Keratinocyte (primary cell): ENCODE data around the gene AGRN. TPM values are rescaled to one million over a fixed set of nuclear protein-coding genes. Genes with fewer than 3 reads are reported as not detected.

ENCODE experiments used
- DNase-seq: peaks from one replicate; pipeline ENCODE4 v3.0.0-alpha.2; 2011; ENCODE audit warnings: low read depth, missing footprints, low spot score
- FAIRE-seq: peaks from 2 replicates; lab custom pipeline; 2011; peaks lifted over from hg19 to GRCh38; lab: Jason Lieb, UNC
- H2AFZ ChIP-seq: 2 replicates; pipeline ENCODE4 v1.6.0; 2012; ENCODE audit warnings: low read length, control low read depth, inconsistent platforms; ENCODE audit not compliant: control insufficient read depth
- H3K27ac ChIP-seq: 2 replicates; pipeline ENCODE4 v1.5.1; 2011; ENCODE audit warnings: low read length; ENCODE audit not compliant: control insufficient read depth, insufficient read depth
- H3K27me3 ChIP-seq: 3 replicates; pipeline ENCODE4 v1.6.0; 2011; ENCODE audit warnings: low read length; ENCODE audit not compliant: control insufficient read depth, insufficient read depth; ENCODE audit errors: extremely low read depth
- H3K36me3 ChIP-seq, 2 experiments: 2 replicates in 1 of 2; 3 replicates in 1 of 2; pipeline ENCODE4 v1.5.1; 2011; ENCODE audit warnings: low read length in 2 of 2, mild to moderate bottlenecking in 1 of 2; ENCODE audit not compliant: control insufficient read depth in 2 of 2, insufficient read depth in 2 of 2; ENCODE audit errors: extremely low read depth in 1 of 2
- H3K4me1 ChIP-seq: 3 replicates; pipeline ENCODE4 v1.5.1; 2011; ENCODE audit warnings: low read length; ENCODE audit not compliant: control insufficient read depth, insufficient read depth; ENCODE audit errors: extremely low read depth
- H3K4me2 ChIP-seq: 3 replicates; pipeline ENCODE4 v1.6.0; 2011; ENCODE audit warnings: low read depth, low read length; ENCODE audit not compliant: control insufficient read depth, insufficient read depth; ENCODE audit errors: extremely low read depth
- H3K4me3 ChIP-seq, 3 experiments: fragments of 200-600 bp in 1 of 3; sonication (generic) in 1 of 3; 2 replicates in 2 of 3; 3 replicates in 1 of 3; pipeline ENCODE4 v1.5.1; 2011 to 2016; ENCODE audit warnings: low read length in 3 of 3, mild to moderate bottlenecking in 3 of 3, control low read depth in 2 of 3, inconsistent platforms in 1 of 3, low read depth in 1 of 3, mixed read lengths in 1 of 3, mixed run types in 1 of 3, moderate library complexity in 1 of 3; ENCODE audit not compliant: control insufficient read depth in 2 of 3, insufficient read depth in 2 of 3; ENCODE audit errors: extremely low read depth in 1 of 3
- H3K79me2 ChIP-seq: 2 replicates; pipeline ENCODE4 v1.6.0; 2012; ENCODE audit warnings: low read length; ENCODE audit not compliant: control insufficient read depth, insufficient read depth
- H3K9ac ChIP-seq: 3 replicates; pipeline ENCODE4 v1.6.0; 2011; ENCODE audit warnings: low read length; ENCODE audit not compliant: control insufficient read depth, insufficient read depth; ENCODE audit errors: extremely low read depth
- H3K9me1 ChIP-seq: 3 replicates; pipeline ENCODE4 v1.6.0; 2011; ENCODE audit warnings: low read length; ENCODE audit not compliant: control insufficient read depth, insufficient read depth; ENCODE audit errors: extremely low read depth
- H3K9me3 ChIP-seq: 2 replicates; pipeline ENCODE4 v1.5.1; 2012; ENCODE audit warnings: low read depth, low read length; ENCODE audit not compliant: control insufficient read depth
- H4K20me1 ChIP-seq: 3 replicates; pipeline ENCODE4 v1.6.0; 2011; ENCODE audit warnings: low read length; ENCODE audit not compliant: control insufficient read depth, insufficient read depth; ENCODE audit errors: extremely low read depth
- CTCF ChIP-seq, 3 experiments: IDR thresholded peaks in 1 of 3; conservative IDR thresholded peaks in 1 of 3; optimal IDR thresholded peaks in 1 of 3; 2 replicates in 2 of 3; 3 replicates in 1 of 3; pipeline versions ENCODE3 to v1.5.1; 2011; ENCODE audit warnings: low read length in 3 of 3, mild to moderate bottlenecking in 3 of 3, moderate library complexity in 2 of 3, control low read depth in 1 of 3, inconsistent platforms in 1 of 3; ENCODE audit not compliant: insufficient read depth in 2 of 3; ENCODE audit errors: extremely low read depth in 1 of 3
- EZH2 ChIP-seq: IDR thresholded peaks from one replicate; pipeline ENCODE4 v1.6.1; 2012; ENCODE audit warnings: inconsistent platforms, mild to moderate bottlenecking, low read length, moderate library complexity
- dilution Hi-C: fragments of 300-500 bp; cut with MboI; formaldehyde crosslinking; loops from one replicate; pipeline ENCODE4 v1.7.0; 2020; ENCODE audit warnings: low sequenced_read_pairs; ENCODE audit not compliant: extremely low pct_ligation_motif_present
- polyA plus RNA-seq, 5 experiments: library from polyadenylated mRNA; depleted of rRNA in 3 of 5; stranded (reverse) in 3 of 5; stranded (forward) in 1 of 5; unstranded in 1 of 5; fragments of >200 nt; gene quantifications; 1 replicate in 1 of 5; 2 replicates in 3 of 5; 3 replicates in 1 of 5; pipeline versions ENCODE4 v1.2.1 to v1.2.3, GENCODE V29; 2011 to 2012; ENCODE audit warnings: missing spikeins in 2 of 5, low read depth in 1 of 5, low replicate concordance in 1 of 5

AGRN gene
- polyA plus RNA-seq, 1 donor (not counting 4 experiments of a cell fraction or from before 2014, with no cell fraction given), result 72.4 TPM

- Histone ChIP-seq H3K4me1 (peaks cover 3% of the 10 kb centered on the region), H3K27ac (no peak overlapping the region), H3K9me3 (no peaks in the 10 kb centered on the region), H3K79me2 (peaks cover 34% of the 10 kb centered on the region), H4K20me1 (peaks cover 28% of the 10 kb centered on the region), H3K9me1 (peaks cover under 1% of the 10 kb centered on the region), H3K4me3 (no peak overlapping the region), H3K4me2 (no peak overlapping the region), H3K9ac (no peak overlapping the region), H3K36me3 (peaks cover 34 to 42% of the 10 kb centered on the region in 2 experiments), H2AFZ (no peak overlapping the region), H3K27me3 (no peaks in the 10 kb centered on the region)
- dilution Hi-C loops, result no loop called here
- no peak for FAIRE-seq
- no peak for DNase-seq
- TF ChIP-seq EZH2 (no peak), CTCF (optimal IDR thresholded peaks at IDR 0.05 in 1 of 3, IDR thresholded peaks at IDR 0.05 in 1 of 3, conservative IDR thresholded peaks at IDR 0.05 in 1 of 3; ENCODE audit: extremely low read depth in 1 of 3, insufficient read depth in 2 of 3, low read length in 3 of 3) (no peak)
Measured at GRCh38 chr1:1045129-1045528, 25.2 kb downstream of the AGRN start.

- Histone ChIP-seq H3K79me2 (peaks cover 32% of the 10 kb centered on the region), H3K36me3 (peaks cover 37 to 46% of the 10 kb centered on the region in 2 experiments), H3K9me1 (no peaks in the 10 kb centered on the region), H3K4me3 (no peak overlapping the region), H2AFZ (no peak overlapping the region), H3K27me3 (no peaks in the 10 kb centered on the region), H3K27ac (no peak overlapping the region), H4K20me1 (peaks cover 25% of the 10 kb centered on the region), H3K4me2 (no peak overlapping the region), H3K4me1 (no peaks in the 10 kb centered on the region), H3K9me3 (no peaks in the 10 kb centered on the region), H3K9ac (no peak overlapping the region)
- DNase-seq, result no peak
- dilution Hi-C loops, result no loop called here
- no peak for TF ChIP-seq EZH2
- no peak for TF ChIP-seq CTCF (optimal IDR thresholded peaks at IDR 0.05 in 1 of 3, IDR thresholded peaks at IDR 0.05 in 1 of 3, conservative IDR thresholded peaks at IDR 0.05 in 1 of 3; ENCODE audit: extremely low read depth in 1 of 3, insufficient read depth in 2 of 3, low read length in 3 of 3)
- FAIRE-seq, result no peak
Measured at GRCh38 chr1:1046243-1046642, 26.3 kb downstream of the AGRN start.
